Liver (tissue), 9 donors: ENCODE results near the gene ARHGAP10. TPM values are rescaled to one million over a fixed set of nuclear protein-coding genes. Genes with fewer than 3 reads are reported as not detected.

Experiments used
- DNase-seq: peaks from one replicate; pipeline ENCODE4 v3.0.0-alpha.2; 2017; ENCODE audit warnings: low spot score
- H3K27ac ChIP-seq, 2 donors: one replicate each; pipeline ENCODE4 v1.7.0; 2013; ENCODE audit warnings: inconsistent platforms in 2 of 2, low read length in 2 of 2, control low read depth in 1 of 2, low read depth in 1 of 2, mild to moderate bottlenecking in 1 of 2
- H3K27me3 ChIP-seq, 4 donors: one replicate each; pipeline versions ENCODE4 v1.6.1 to v1.7.0; 2013; ENCODE audit warnings: low read length in 3 of 4, inconsistent platforms in 1 of 4, mild to moderate bottlenecking in 1 of 4, moderate library complexity in 1 of 4; ENCODE audit not compliant: control insufficient read depth in 4 of 4, insufficient read depth in 4 of 4
- H3K36me3 ChIP-seq, 4 donors: one replicate each; pipeline versions ENCODE4 v1.6.1 to v1.7.0; 2013; ENCODE audit warnings: low read length in 3 of 4, mild to moderate bottlenecking in 3 of 4, low read depth in 1 of 4, moderate library complexity in 1 of 4; ENCODE audit not compliant: control insufficient read depth in 4 of 4, insufficient read depth in 3 of 4
- H3K4me1 ChIP-seq, 4 donors: one replicate each; pipeline versions ENCODE4 v1.6.1 to v1.7.0; 2013; ENCODE audit warnings: low read length in 3 of 4, mild to moderate bottlenecking in 3 of 4, moderate library complexity in 1 of 4; ENCODE audit not compliant: control insufficient read depth in 4 of 4, insufficient read depth in 4 of 4
- H3K4me3 ChIP-seq, 3 donors: one replicate each; pipeline versions ENCODE4 v1.6.1 to v1.7.0; 2013; ENCODE audit warnings: low read length in 3 of 3, control low read depth in 1 of 3, low read depth in 1 of 3, mild to moderate bottlenecking in 1 of 3
- H3K9ac ChIP-seq, 2 donors: one replicate each; pipeline ENCODE4 v1.7.0; 2013; ENCODE audit warnings: low read length in 2 of 2, mild to moderate bottlenecking in 2 of 2, moderate library complexity in 2 of 2, control low read depth in 1 of 2, low read depth in 1 of 2
- H3K9me3 ChIP-seq, 4 donors: one replicate each; pipeline versions ENCODE4 v1.6.1 to v1.7.0; 2013; ENCODE audit warnings: low read length in 3 of 4; ENCODE audit not compliant: control insufficient read depth in 4 of 4
- ATF3 ChIP-seq: IDR thresholded peaks from 2 replicates; pipeline ENCODE4 v1.6.1; 2016; ENCODE audit warnings: antibody characterized with exemption
- CTCF ChIP-seq: fragments of 150-350 bp; IDR thresholded peaks from 2 replicates; pipeline ENCODE4 v1.5.1; 2017; ENCODE audit warnings: improper control_type of control experiment, low read depth, low read length; ENCODE audit not compliant: missing input control
- EGR1 ChIP-seq, 2 donors: IDR thresholded peaks; 2 replicates each; pipeline ENCODE4 v1.6.1; 2016 to 2018; ENCODE audit warnings: antibody characterized with exemption in 2 of 2, low read depth in 2 of 2
- FOXA1 ChIP-seq: IDR thresholded peaks from 2 replicates; pipeline ENCODE4 v1.6.1; 2016; ENCODE audit warnings: antibody characterized with exemption
- FOXA2 ChIP-seq: IDR thresholded peaks from 2 replicates; pipeline ENCODE4 v1.6.1; 2016; ENCODE audit warnings: antibody characterized with exemption
- GABPA ChIP-seq, 2 donors: IDR thresholded peaks in 1 of 2; conservative IDR thresholded peaks in 1 of 2; 2 replicates each; pipeline ENCODE4 v1.6.1; 2016; ENCODE audit warnings: antibody characterized with exemption in 2 of 2, mild to moderate bottlenecking in 1 of 2, moderate library complexity in 1 of 2
- HNF4A ChIP-seq, 2 donors: conservative IDR thresholded peaks; 2 replicates each; pipeline ENCODE4 v1.6.1; 2016; ENCODE audit warnings: antibody characterized with exemption in 2 of 2, mild to moderate bottlenecking in 2 of 2
- HNF4G ChIP-seq: IDR thresholded peaks from 2 replicates; pipeline ENCODE4 v1.6.1; 2016; ENCODE audit warnings: antibody characterized with exemption
- JUND ChIP-seq, 2 donors: IDR thresholded peaks; 2 replicates each; pipeline ENCODE4 v1.6.1; 2016; ENCODE audit warnings: antibody characterized with exemption in 2 of 2
- NR2F2 ChIP-seq: IDR thresholded peaks from 2 replicates; pipeline ENCODE4 v1.6.1; 2016; ENCODE audit warnings: antibody characterized with exemption
- RAD21 ChIP-seq, 2 donors: IDR thresholded peaks; 2 replicates each; pipeline ENCODE4 v1.6.1; 2016; ENCODE audit warnings: antibody characterized with exemption in 2 of 2, mild to moderate bottlenecking in 2 of 2
- REST ChIP-seq: IDR thresholded peaks from 2 replicates; pipeline ENCODE4 v1.6.1; 2016; ENCODE audit warnings: antibody characterized with exemption, mild to moderate bottlenecking
- RXRA ChIP-seq, 2 donors: IDR thresholded peaks; 2 replicates each; pipeline ENCODE4 v1.6.1; 2017 to 2018; ENCODE audit warnings: antibody characterized with exemption in 2 of 2, mild to moderate bottlenecking in 1 of 2
- SP1 ChIP-seq: IDR thresholded peaks from 2 replicates; pipeline ENCODE4 v1.6.1; 2018; ENCODE audit warnings: antibody characterized with exemption, mild to moderate bottlenecking
- TAF1 ChIP-seq: conservative IDR thresholded peaks from 2 replicates; pipeline ENCODE4 v1.6.1; 2016; ENCODE audit warnings: antibody characterized with exemption, mild to moderate bottlenecking
- YY1 ChIP-seq: IDR thresholded peaks from 2 replicates; pipeline ENCODE4 v1.6.1; 2016; ENCODE audit warnings: antibody characterized with exemption, mild to moderate bottlenecking
- ZBTB33 ChIP-seq: IDR thresholded peaks from 2 replicates; pipeline ENCODE4 v1.6.1; 2016; ENCODE audit warnings: antibody characterized with exemption
- WGBS: extraction: QIAGEN DNeasy Blood & Tissue Kit; methylation state at CpG from one replicate; pipeline ENCODE4 v1.1.7; 2013; 5-methylcytosine and 5-hydroxymethylcytosine counted together
- polyA plus RNA-seq, 2 donors: library from polyadenylated mRNA; stranded (reverse) in 1 of 2; unstranded in 1 of 2; fragments of 200-250 nt in 1 of 2; fragments of >200 nt in 1 of 2; fragmentation: Nextera tagmentation in 1 of 2; extraction: Ambion mirVana in 1 of 2; gene quantifications; one replicate each; pipeline versions ENCODE4 v1.2.1 to v1.2.3, GENCODE V29; 2013 to 2015
- total RNA-seq, 2 donors: library from RNA; depleted of rRNA; stranded (reverse); fragments of >200 nt; gene quantifications; one replicate each; pipeline ENCODE4 v1.2.3, GENCODE V29; 2014
- donor health status: healthy.
- donor health status: healthy.
- donor health status: healthy.
- donor health status: healthy.
- donor health status: healthy.

ARHGAP10 gene
- total and polyA plus RNA-seq, 4 donors = 1.5 to 13.0 (median 4.3) TPM

- WGBS = 86% methylated on average over 5 of the region's 5 CpGs
- Histone ChIP-seq H3K4me1 (no peaks in the 10 kb centered on the region), H3K9me3 (no peaks in the 10 kb centered on the region), H3K36me3 (no peaks in the 10 kb centered on the region), H3K4me3 (no peak overlapping the region), H3K27ac (no peak overlapping the region), H3K27me3 (no peaks in the 10 kb centered on the region), H3K9ac (no peak overlapping the region)
- DNase-seq = no peak
- TF ChIP-seq FOXA2 (no peak), REST (no peak), ATF3 (no peak), ZBTB33 (no peak), SP1 (no peak), GABPA (IDR thresholded peaks at IDR 0.05 in 1 of 2, conservative IDR thresholded peaks at IDR 0.05 in 1 of 2) (no peak), YY1 (no peak), RAD21 (IDR thresholded peaks at IDR 0.05) (no peak), HNF4G (no peak), JUND (IDR thresholded peaks at IDR 0.05) (no peak), TAF1 (no peak), FOXA1 (no peak), RXRA (IDR thresholded peaks at IDR 0.05) (no peak), EGR1 (IDR thresholded peaks at IDR 0.05; ENCODE audit: low read depth in 2 of 2) (no peak), CTCF (no peak)
Observed at GRCh38 chr4:147928400-147928799, 196.5 kb downstream of the ARHGAP10 start.

GRCh38 chr4:147929746-147930145 is 197.9 kb downstream of the ARHGAP10 start:
- Histone ChIP-seq H3K4me1 (no peaks in the 10 kb centered on the region), H3K36me3 (no peaks in the 10 kb centered on the region), H3K9ac (no peak overlapping the region), H3K4me3 (no peak overlapping the region), H3K27ac (no peak overlapping the region), H3K9me3 (no peaks in the 10 kb centered on the region), H3K27me3 (no peaks in the 10 kb centered on the region)
- 30% methylated on average over 1 of the region's 1 CpG for WGBS
- TF ChIP-seq REST = no peak
- no peak for TF ChIP-seq ATF3
- TF ChIP-seq ZBTB33 = no peak
- no peak for TF ChIP-seq FOXA1
- TF ChIP-seq SP1 = no peak
- TF ChIP-seq GABPA (IDR thresholded peaks at IDR 0.05 in 1 of 2, conservative IDR thresholded peaks at IDR 0.05 in 1 of 2) = no peak
- no peak for TF ChIP-seq NR2F2
- TF ChIP-seq JUND (IDR thresholded peaks at IDR 0.05) = no peak
- no peak for TF ChIP-seq HNF4A (conservative IDR thresholded peaks at IDR 0.05)
- no peak for TF ChIP-seq FOXA2
- TF ChIP-seq EGR1 (IDR thresholded peaks at IDR 0.05; ENCODE audit: low read depth in 2 of 2) = no peak
- no peak for DNase-seq
